HUES6 (cell line): ENCODE results near the gene CACNA1C.

Experiments
- H3K27ac ChIP-seq: 2 replicates; pipeline ENCODE4 v1.7.0; 2013; ENCODE audit warnings: low read depth, mild to moderate bottlenecking, low read length, inconsistent platforms
- H3K27me3 ChIP-seq: 2 replicates; pipeline ENCODE4 v1.6.1; 2013; ENCODE audit warnings: low read length; ENCODE audit not compliant: control insufficient read depth, insufficient read depth
- H3K36me3 ChIP-seq: 2 replicates; pipeline ENCODE4 v1.6.1; 2013; ENCODE audit warnings: low read length; ENCODE audit not compliant: control insufficient read depth, insufficient read depth
- H3K4me1 ChIP-seq: 2 replicates; pipeline ENCODE4 v1.6.1; 2013; ENCODE audit warnings: low read length; ENCODE audit not compliant: control insufficient read depth, insufficient read depth
- H3K4me3 ChIP-seq: 2 replicates; pipeline ENCODE4 v1.5.1; 2013; ENCODE audit warnings: low read depth, low read length
- H3K9ac ChIP-seq: one replicate; pipeline ENCODE4 v1.6.1; 2013; ENCODE audit warnings: mild to moderate bottlenecking, low read length
- H3K9me3 ChIP-seq: 2 replicates; pipeline ENCODE4 v1.6.1; 2013; ENCODE audit warnings: low read depth, low read length; ENCODE audit not compliant: control insufficient read depth, insufficient read depth

The CACNA1C gene

DNA sequence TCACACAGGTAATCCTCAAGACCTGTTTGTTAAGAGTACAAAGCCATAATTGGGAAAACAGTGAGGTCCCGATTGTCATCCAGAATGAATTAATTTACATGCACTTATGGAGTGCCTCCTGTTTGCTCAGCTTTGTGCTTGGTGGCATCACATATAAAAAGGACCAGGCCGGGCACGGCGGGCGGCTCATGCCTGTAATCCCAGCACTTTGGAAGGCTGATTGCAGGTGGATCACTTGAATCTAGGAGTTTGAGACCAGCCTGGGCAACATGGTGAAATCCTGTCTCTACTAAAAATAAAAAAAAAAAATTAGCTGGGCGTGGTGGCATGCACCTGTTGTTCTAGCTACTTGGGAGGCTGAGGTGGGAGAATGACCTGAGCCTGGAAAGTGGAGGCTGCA lies 247.4 kb downstream of the CACNA1C start:
- Histone ChIP-seq H3K36me3 (no peaks in the 10 kb centered on the region), H3K27ac (no peak overlapping the region), H3K4me1 (peaks cover 26% of the 10 kb centered on the region; the same call in 1 of the 2 replicates), H3K4me3 (no peak overlapping the region), H3K9me3 (no peaks in the 10 kb centered on the region), H3K9ac (no peak overlapping the region), H3K27me3 (no peaks in the 10 kb centered on the region)

DNA sequence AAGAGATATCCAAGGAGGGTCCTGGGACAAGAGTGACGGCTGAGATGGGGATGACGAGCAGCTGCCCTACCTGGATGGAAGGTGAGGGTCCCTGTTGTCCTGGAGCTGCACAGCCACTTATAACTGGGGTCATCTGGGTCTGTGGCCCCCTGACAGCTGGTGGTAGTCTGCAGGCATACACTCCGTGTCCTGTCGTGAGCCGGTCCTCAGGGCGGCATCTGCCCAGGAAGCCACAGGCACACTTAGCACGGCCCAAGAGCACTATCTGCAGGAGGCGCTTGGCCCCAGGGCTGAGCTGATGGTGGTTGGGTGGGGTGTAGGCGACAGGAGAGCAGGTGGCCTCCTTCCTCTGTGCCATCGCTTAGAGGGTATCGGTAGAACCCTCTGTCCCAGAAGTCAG lies 248.1 kb downstream of the CACNA1C start:
- Histone ChIP-seq H3K9me3 (no peaks in the 10 kb centered on the region), H3K4me3 (no peak overlapping the region), H3K27ac (no peak overlapping the region), H3K9ac (no peak overlapping the region), H3K4me1 (peaks cover 23% of the 10 kb centered on the region), H3K27me3 (no peaks in the 10 kb centered on the region), H3K36me3 (no peaks in the 10 kb centered on the region)

DNA sequence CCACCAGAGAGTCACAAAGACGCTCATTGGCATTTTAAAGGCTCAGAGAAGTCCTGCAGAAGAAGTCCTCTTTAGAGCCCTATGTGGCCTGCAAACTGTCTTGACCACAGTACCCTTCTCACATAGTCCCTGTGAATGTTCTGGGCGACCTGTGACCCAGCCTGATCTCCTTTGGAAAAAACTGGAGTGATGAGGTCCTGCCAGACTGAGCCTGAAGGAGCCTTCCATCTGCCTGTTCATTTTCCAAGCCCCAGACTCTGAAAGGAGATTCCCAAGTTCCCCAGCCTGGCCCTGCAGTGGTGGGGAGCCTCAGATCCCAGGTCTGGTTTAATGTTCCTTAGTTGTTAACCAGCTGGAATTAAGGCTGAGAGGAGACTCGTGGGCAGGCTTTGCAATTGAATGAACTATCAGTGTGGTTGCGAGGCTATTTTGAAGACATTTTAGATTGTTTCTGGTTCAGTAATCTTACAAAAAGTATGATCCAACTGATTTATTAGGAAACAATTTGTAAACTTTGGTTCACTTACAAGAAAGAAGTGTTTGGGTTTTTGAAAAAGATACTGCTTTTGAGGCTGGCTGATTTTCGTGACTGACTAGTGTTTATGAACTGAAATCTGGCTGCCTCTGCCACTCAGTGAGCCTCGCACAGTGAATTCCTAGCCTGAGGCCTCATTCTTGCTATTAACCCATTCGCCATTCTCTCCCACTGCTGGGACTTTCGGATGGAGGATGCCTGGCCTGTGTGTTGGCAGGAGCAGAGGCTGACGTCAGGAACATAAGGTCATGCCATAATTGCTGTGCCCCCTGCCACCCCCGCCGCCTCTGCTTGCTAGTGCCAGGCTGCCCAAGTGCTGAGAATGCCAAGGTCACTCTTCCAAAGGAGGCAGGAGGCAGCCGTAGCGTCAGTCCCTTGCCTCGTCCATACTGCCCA lies 249.0 kb downstream of the CACNA1C start:
- Histone ChIP-seq H3K36me3 (no peaks in the 10 kb centered on the region), H3K9ac (no peak overlapping the region), H3K9me3 (no peaks in the 10 kb centered on the region), H3K4me3 (no peak overlapping the region), H3K27me3 (no peaks in the 10 kb centered on the region), H3K27ac (no peak overlapping the region), H3K4me1 (peaks cover 23% of the 10 kb centered on the region)

DNA sequence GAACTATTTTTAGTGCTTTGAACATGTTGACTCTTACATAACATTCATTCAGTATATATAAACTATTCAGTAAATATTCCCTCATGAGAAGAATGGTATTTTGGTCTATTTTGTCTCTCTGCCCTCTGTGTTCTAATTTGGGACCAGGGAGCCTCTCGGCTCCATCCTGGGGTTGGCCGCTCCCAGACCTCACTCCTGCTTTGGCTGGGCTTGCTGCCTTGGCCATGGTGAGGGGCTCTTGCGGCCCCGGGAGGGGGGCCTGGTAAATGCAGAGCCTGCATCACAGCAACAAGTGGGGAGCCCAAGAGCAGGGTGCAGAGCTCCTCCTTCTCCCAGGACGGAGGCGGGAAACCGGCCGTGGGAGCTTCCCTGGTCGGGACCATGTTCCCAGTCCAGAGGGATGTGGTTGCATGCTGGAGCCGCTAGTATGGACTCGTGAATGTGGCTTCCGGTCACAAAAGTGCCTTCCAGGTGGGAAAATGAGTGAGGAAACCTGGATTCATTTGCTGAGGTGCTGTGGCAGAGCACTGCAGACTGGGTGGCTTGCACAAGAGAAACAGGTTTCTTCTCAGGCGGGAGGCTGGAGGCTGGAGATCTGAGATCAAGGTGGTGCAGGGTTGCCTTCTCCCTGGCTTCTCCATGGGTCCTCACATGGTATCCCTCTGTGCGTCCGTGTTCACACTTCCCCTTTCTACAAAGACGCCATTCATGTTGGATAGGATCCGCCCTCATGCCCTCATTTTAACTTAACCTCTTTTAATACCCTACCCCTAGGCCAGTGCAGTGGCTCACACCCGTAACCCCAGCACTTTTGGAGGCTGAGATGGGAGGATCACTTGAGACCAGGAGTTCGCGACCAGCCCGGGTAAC lies 250.2 kb downstream of the CACNA1C start:
- Histone ChIP-seq H3K9ac (no peak overlapping the region), H3K4me1 (peaks cover 34% of the 10 kb centered on the region)

DNA sequence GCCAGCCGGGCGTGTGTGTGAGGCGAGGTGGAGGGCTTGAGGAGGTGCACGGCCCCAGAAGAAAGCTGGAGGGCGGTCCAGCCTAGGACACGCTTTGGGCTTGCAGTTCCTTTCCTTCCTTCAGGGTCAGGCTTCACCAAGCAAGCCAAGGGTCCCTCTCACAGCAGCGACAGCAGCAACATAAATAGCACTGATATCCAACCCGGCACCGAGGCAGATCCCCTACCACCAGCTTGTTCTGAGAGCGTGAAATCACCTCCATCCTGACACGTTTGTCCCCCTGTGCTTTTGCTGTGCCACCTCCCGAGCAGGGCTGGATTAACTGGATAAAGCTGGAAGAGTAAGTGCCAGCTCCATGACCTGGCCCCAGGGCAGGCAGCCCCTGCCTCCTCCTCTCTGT lies 251.4 kb downstream of the CACNA1C start:
- Histone ChIP-seq H3K27me3 (no peaks in the 10 kb centered on the region), H3K9ac (no peak overlapping the region), H3K4me1 (peaks cover 35% of the 10 kb centered on the region), H3K4me3 (no peak overlapping the region), H3K36me3 (no peaks in the 10 kb centered on the region), H3K9me3 (no peaks in the 10 kb centered on the region), H3K27ac (no peak overlapping the region)

More for the DNA sequence above, 250.2 kb downstream of the CACNA1C start:
- H3K36me3 ChIP-seq = no peaks in the 10 kb centered on the region
- H3K4me3 ChIP-seq = no peak overlapping the region
- H3K27me3 ChIP-seq = no peaks in the 10 kb centered on the region
- H3K27ac ChIP-seq = no peak overlapping the region
- H3K9me3 ChIP-seq = no peaks in the 10 kb centered on the region

DNA sequence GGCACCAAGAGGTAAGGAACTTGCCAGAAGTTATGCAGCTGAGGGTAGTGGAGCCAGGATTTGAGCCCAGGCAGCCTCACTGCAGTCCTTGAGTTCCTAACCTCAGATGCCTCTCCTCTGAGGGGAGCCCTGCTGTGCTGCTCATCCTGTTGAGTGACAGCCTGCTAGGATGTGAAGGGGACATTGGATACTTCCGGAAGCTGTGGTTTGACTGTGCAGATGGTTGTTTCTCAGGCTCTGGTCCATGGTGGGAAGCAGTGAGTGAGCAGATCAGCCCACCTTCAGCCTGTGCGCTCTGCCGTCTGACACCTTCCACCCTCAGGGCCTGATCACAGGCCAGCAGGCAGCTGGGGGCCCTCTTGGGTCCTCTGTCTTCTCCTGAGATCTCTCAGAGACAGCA lies 253.2 kb downstream of the CACNA1C start:
- Histone ChIP-seq H3K36me3 (no peaks in the 10 kb centered on the region), H3K9ac (no peak overlapping the region), H3K27me3 (no peaks in the 10 kb centered on the region), H3K4me1 (peaks cover 31% of the 10 kb centered on the region), H3K4me3 (no peak overlapping the region), H3K9me3 (no peaks in the 10 kb centered on the region), H3K27ac (no peak overlapping the region)

DNA sequence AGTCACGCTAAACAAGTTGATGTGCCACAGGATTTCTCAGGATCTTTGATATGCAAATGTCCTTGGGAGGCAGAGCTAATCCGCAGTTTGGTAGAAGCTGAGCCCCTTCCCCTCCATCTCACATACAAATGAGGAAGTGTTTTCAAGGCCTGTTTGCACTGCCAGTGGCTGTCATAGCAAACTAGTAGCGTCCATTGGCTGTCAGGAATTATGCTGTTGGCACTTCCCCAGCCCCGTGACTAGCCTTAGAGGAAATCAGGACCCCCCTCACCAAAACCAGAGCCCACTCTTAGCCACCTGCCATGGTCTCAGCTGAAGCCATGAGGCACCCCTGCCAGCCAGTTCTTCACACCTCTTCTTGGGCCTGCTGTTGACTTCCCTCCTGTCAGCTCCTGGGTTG lies 253.9 kb downstream of the CACNA1C start:
- Histone ChIP-seq H3K9ac (no peak overlapping the region), H3K36me3 (no peaks in the 10 kb centered on the region), H3K4me3 (no peak overlapping the region), H3K9me3 (no peaks in the 10 kb centered on the region), H3K27me3 (no peaks in the 10 kb centered on the region), H3K27ac (no peak overlapping the region), H3K4me1 (peaks cover 28% of the 10 kb centered on the region)

DNA sequence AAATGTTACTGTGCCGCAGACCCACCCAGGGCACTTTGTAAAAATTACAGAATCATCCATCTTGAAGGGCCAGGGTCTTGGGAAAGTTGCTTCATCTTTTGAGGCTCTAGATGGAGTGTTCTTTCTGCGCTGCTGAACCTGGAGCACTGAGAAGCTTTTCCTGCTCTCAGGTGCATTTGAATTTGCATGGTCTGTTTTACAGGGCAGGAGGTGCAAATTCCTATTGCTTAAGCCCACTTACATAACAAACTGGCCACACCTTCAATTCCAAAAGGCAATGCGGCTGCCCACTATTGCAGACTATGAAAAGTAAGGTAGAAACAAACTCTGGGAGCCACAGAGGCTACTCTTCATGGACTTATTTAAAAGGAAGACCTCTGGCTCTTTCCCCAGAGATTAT lies 254.8 kb downstream of the CACNA1C start:
- H3K27ac ChIP-seq = no peak overlapping the region
- H3K27me3 ChIP-seq = no peaks in the 10 kb centered on the region
- no peaks in the 10 kb centered on the region for H3K9me3 ChIP-seq
- H3K4me1 ChIP-seq = peaks cover 26% of the 10 kb centered on the region
- H3K9ac ChIP-seq = no peak overlapping the region
- no peaks in the 10 kb centered on the region for H3K36me3 ChIP-seq
- no peak overlapping the region for H3K4me3 ChIP-seq

DNA sequence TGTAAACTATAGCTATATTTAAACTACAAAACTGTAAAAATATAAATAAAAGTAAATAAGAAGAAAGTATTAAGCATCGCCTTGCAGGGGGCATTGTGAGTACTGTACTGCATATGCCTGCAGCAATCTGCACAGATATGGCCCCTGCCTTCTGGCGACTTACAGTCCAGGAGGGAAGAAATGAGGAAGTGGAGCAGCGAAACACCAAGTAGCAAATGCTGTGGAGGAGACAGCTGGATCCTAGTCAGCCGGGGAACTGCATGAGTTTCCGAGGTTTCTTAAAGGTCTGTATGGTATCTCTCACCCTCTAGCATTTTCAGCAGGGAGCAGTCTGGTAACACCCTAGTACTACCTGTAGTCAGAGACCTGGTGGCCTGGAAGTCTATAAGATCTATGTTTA lies 256.9 kb downstream of the CACNA1C start:
- H3K4me3 ChIP-seq = no peak overlapping the region
- no peaks in the 10 kb centered on the region for H3K9me3 ChIP-seq
- H3K27ac ChIP-seq = no peak overlapping the region
- H3K36me3 ChIP-seq = no peaks in the 10 kb centered on the region
- H3K9ac ChIP-seq = no peak overlapping the region
- no peaks in the 10 kb centered on the region for H3K27me3 ChIP-seq
- peaks cover 26% of the 10 kb centered on the region for H3K4me1 ChIP-seq

DNA sequence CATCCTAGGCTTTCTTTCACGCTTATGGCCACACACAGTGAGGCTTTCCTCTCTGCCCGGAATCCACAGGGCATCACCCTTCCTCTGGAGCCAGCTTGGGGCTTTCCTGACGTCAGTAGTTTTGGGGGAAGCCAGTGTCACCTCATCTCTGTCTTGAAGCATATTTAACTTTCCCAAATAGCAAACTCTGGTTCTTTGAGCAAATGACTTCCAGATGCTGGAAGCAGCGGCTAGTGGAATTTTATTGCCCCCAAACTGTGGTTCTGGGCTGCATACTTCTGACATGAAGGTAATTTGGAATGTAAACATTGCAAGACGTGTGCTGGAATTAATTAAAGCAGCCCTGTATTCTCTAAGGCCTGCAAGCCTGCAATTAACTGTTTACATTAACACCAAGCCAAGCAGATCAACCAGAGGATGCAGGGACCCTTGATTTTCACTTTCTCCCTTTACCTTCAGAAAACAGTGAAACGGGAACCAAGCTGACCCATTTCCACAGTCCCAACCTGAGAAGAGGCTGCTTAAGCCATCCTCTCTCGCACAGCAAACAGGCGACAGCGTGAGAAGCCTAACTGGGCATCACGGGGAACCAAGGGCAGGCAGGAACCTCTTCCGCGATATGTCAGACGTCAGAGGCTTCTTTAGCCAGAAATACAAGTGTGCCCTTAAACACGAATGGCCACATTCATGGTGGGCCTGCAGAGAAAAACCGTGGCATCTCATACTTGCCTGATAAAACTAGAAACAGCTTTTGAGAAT lies 258.4 kb downstream of the CACNA1C start:
- Histone ChIP-seq H3K4me3 (no peak overlapping the region), H3K27me3 (no peaks in the 10 kb centered on the region), H3K9me3 (no peaks in the 10 kb centered on the region), H3K36me3 (no peaks in the 10 kb centered on the region), H3K9ac (no peak overlapping the region), H3K4me1 (peaks cover 18% of the 10 kb centered on the region), H3K27ac (no peak overlapping the region)
